Fibroblast of the aortic adventitia (primary cell): ENCODE measurements around the gene SYDE2. TPM values are rescaled to one million over a fixed set of nuclear protein-coding genes. Genes with fewer than 3 reads are reported as not detected.

Experiments
- DNase-seq: peaks from one replicate; pipeline ENCODE4 v3.0.0-alpha.2; 2010; ENCODE audit warnings: low read depth
- H3K4me3 ChIP-seq: 2 replicates; pipeline ENCODE4 v1.5.1; 2011; ENCODE audit warnings: low read depth, mild to moderate bottlenecking, control low read depth, low read length, moderate library complexity
- total RNA-seq: library from RNA; depleted of rRNA; stranded (reverse); fragments of >200 nt; gene quantifications from 2 replicates; pipeline ENCODE4 v1.2.3, GENCODE V29; 2012; ENCODE audit warnings: low replicate concordance
- TF ChIP-seq, protein P1 (sequence below): IDR thresholded peaks from 2 replicates; pipeline ENCODE4 v1.5.1; 2011; ENCODE audit warnings: mild to moderate bottlenecking, low read length, control low read depth, inconsistent platforms; ENCODE audit not compliant: insufficient read depth

The SYDE2 gene
- total RNA-seq, 1 donor: 5.2 TPM

DNA sequence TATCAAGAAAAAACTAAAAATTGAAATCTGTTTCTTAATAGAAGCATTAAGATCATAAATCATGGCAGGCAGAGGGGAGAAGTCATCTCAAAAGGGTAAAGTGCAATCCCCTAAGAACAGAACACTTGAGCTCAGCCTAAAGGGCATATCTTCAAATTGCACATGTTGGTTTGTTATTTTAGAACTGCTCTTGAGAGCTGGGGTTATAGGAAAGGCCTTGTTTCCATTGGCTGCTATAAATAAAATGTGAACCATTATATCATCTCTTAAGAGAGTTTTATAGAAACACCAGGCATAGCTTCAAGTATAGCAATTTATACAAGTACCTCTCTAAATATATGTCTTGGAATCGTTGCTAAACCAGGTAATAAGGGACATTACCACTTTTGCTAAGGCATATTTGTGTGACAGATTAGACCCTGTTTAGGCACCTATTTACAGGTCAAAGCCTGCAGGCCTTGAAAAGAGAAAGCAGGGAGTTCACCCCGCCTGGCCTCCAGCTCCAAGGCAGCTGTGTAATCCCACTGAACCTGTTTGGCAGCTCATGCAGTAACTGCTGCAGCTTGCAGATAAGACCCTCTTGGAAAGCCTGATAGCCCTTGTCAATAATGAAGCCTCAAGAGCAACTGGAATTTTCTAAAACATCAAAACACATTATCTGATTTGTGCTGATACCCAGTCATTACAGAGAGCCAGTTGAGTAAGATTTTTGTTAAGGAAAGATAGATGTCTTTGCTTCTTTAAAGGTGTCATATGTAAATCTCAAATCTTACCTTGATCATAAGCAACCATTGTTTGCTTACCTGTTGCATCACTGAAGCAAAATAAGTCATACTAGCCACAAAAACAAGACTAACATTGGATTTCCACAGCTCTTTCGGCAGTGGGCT is 24.2 kb upstream of the SYDE2 start:
- no peak for DNase-seq
- H3K4me3 ChIP-seq: no peak overlapping the region
- TF ChIP-seq, protein P1, sequence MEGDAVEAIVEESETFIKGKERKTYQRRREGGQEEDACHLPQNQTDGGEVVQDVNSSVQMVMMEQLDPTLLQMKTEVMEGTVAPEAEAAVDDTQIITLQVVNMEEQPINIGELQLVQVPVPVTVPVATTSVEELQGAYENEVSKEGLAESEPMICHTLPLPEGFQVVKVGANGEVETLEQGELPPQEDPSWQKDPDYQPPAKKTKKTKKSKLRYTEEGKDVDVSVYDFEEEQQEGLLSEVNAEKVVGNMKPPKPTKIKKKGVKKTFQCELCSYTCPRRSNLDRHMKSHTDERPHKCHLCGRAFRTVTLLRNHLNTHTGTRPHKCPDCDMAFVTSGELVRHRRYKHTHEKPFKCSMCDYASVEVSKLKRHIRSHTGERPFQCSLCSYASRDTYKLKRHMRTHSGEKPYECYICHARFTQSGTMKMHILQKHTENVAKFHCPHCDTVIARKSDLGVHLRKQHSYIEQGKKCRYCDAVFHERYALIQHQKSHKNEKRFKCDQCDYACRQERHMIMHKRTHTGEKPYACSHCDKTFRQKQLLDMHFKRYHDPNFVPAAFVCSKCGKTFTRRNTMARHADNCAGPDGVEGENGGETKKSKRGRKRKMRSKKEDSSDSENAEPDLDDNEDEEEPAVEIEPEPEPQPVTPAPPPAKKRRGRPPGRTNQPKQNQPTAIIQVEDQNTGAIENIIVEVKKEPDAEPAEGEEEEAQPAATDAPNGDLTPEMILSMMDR: no peak

DNA sequence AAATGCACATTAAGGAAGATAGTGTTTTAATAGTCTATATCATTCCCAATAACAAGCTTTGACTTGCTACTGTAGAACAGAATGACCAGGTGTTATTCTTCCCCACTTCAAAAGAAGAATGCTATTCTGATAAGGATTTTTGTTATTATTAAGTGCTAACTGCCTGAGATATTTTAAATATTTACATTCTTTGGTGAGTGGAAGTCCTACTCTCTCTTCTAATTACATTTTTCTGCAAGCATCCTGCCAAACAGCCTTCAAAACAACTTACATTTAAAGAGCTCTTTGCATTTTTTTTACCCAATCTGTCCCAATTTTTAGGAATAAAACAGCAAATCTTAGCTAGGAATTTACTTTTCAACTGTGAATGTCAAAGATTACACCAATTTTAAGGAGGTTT is 23.5 kb upstream of the SYDE2 start:
- TF ChIP-seq, protein P1: no peak
- DNase-seq: no peak
- H3K4me3 ChIP-seq: no peak overlapping the region

DNA sequence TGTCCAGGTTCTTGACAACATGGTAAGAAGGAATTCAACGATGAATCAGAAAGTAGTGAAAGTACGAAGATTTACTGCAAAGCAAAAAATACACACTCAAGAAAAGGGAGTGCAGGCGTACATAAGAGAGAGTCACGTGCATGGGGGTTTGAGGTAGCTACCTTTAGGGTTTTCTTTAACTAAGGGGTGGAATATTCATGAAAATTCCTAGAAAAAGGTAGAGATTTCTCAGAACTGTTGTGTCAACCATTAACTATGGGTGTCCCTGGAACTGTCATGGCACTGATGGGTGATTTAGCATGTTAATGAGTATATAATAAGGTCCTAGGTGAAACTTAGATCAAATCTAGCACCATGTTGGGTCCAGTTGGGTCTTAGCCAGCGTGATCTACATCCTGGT is 22.5 kb upstream of the SYDE2 start:
- H3K4me3 ChIP-seq: no peak overlapping the region
- DNase-seq: no peak
- TF ChIP-seq, protein P1: no peak

DNA sequence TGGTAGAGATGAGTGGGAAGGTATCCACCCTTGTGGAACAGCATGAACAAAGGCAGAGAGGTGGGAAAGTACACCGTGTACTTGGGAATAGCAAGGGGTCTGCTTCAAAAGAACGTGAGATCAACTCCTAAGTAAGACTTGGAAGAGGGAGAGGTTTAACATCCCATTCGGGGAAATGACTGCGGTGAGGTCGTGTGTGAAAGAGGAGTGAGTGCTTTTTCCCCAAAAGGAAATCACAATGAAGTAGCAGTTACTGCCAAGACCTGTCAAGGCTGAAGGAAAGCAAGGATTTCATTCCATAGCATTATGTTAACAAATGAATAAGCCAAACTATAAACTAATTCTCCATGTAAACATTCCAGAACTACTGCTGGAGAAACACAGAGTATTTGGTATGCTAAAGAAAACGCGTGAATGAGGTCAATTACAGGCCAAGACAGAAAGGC is 20.0 kb upstream of the SYDE2 start:
- H3K4me3 ChIP-seq: no peak overlapping the region
- peak; percentile 58 for DNase-seq
- TF ChIP-seq, protein P1: no peak

DNA sequence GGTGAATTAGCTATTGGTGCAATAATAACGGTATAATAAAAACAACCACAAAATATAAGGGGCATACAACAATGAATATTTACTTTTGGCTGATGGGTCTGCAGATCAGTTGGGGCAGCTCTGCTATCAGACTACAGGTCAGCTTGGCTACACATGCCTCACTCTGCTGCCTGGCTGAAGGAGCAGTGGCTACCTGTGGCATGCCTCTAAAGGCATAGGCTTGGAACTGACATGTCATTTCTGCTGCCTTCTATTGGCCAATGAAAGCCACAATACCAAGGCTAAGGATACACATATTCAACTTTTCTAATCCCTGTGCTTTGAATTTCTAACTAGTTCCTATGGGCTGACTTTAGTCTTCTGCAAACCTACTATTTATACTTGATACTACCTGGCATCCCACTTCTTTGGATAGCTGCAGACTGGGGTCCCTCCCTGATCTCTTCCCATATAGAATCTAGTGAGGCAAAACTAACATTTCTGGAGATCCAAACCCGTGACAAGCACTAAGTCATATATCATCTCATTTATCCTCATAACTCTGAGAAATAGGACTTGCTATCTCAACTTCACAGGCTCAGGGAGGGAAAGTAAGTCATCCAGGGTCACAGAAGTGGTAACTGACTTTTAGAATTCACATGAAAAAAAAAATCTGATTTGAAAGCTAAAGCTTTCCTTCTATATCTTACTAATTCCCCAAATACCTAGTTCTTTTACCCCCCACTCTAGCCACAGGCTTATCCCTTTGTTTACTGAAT is 19.2 kb upstream of the SYDE2 start:
- TF ChIP-seq, protein P1: no peak
- no peak for DNase-seq
- H3K4me3 ChIP-seq: no peak overlapping the region

DNA sequence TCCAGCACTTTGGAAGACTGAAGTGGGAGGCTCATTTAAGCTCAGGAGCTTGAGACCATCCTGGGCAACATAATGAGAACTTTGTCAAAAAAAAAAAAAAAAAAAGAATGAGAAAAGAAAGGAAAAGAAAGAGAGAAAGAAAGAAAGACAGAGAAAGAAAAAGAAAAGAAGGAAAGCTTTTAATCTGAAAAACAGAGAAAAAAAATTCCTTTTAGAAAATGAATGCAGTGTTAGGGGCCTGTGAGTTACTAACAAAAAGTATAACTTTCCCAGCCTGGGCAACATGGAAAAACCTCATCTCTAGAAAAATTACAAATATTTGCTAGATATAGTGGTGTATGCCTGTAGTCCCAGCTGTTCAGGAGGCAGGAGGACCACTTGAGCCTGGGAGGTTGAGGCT is 15.9 kb upstream of the SYDE2 start:
- TF ChIP-seq, protein P1: no peak
- no peak overlapping the region for H3K4me3 ChIP-seq
- no peak for DNase-seq
